Natural killer cell treated with Interleukin-12 subunit alpha and Interleukin-12 subunit beta and Interleukin-15 and Interleukin-18, amount 100 ng/mL, for 72 hours (primary cell): Measurements from ENCODE around the gene ABT1. TPM values are rescaled to one million over a fixed set of nuclear protein-coding genes. Genes with fewer than 3 reads are reported as not detected.

Experiments
- ATAC-seq, 2 donors: fragments of 150-1000 bp; cut with Tn5 transposase in 1 of 2; sonication (Bioruptor Pico), chemical (Tn5 transposase) in 1 of 2; 2 replicates each; pipeline ENCODE4 v1.10.0; 2021
- DNase-seq: peaks from one replicate; pipeline ENCODE4 v3.0.0; 2022; ENCODE audit warnings: low spot score
- H3K27ac Mint-ChIP-seq, 2 donors: 1 replicate in 1 of 2; 2 replicates in 1 of 2; pipeline ENCODE4 v1.8.0; 2022; ENCODE audit warnings: mixed read lengths in 2 of 2, mild to moderate bottlenecking in 1 of 2, moderate library complexity in 1 of 2
- H3K27me3 Mint-ChIP-seq, 2 donors: 1 replicate in 1 of 2; 2 replicates in 1 of 2; pipeline ENCODE4 v1.8.0; 2022; ENCODE audit warnings: mixed read lengths in 2 of 2
- H3K36me3 Mint-ChIP-seq: one replicate; pipeline ENCODE4 v1.8.0; 2022; ENCODE audit warnings: mixed read lengths
- H3K4me1 Mint-ChIP-seq, 2 donors: 1 replicate in 1 of 2; 2 replicates in 1 of 2; pipeline ENCODE4 v1.8.0; 2022; ENCODE audit warnings: low read depth in 2 of 2, mixed read lengths in 2 of 2, mild to moderate bottlenecking in 1 of 2
- H3K4me3 Mint-ChIP-seq: one replicate; pipeline ENCODE4 v1.8.0; 2022; ENCODE audit warnings: mixed read lengths
- H3K9me3 Mint-ChIP-seq: 2 replicates; pipeline ENCODE4 v1.8.0; 2022; ENCODE audit warnings: mixed read lengths
- total RNA-seq, 2 donors: library from RNA; stranded (reverse); gene quantifications; one replicate each; pipeline ENCODE4 v1.2.3, GENCODE V29; 2022

Gene ABT1
- total RNA-seq, 2 donors from 2014 or later: 26.1 to 29.5 TPM

GRCh38 chr6:26646074-26646473, 49.3 kb downstream of the ABT1 start:
- Mint-ChIP-seq H3K27me3 (no peaks in the 10 kb centered on the region), H3K36me3 (peaks cover 43% of the 10 kb centered on the region), H3K27ac (no peak overlapping the region), H3K9me3 (peaks cover 7% of the 10 kb centered on the region), H3K4me3 (no peak overlapping the region), H3K4me1 (peaks cover 9 to 16% of the 10 kb centered on the region in 2 donors)
- no peak for DNase-seq
- ATAC-seq: no peak

Other genes with a start within 250 kb of the ABT1 start
- gene BTN3A2, start 231.8 kb upstream of the ABT1 start, total RNA-seq: 100 to 1,000 TPM; 107 to 133 TPM
- 10 to 100 TPM; 24.6 to 31.8 TPM for gene BTN2A2, start 213.8 kb upstream of the ABT1 start, total RNA-seq
- 10 to 100 TPM; 53.6 to 80.6 TPM for gene BTN3A1, start 194.7 kb upstream of the ABT1 start, total RNA-seq
- 10 to 100 TPM; 42.9 to 54.1 TPM for gene BTN3A3, start 156.4 kb upstream of the ABT1 start, total RNA-seq
- 10 to 100 TPM; 41.2 to 47.4 TPM for gene BTN2A1, start 139.0 kb upstream of the ABT1 start, total RNA-seq
- gene BTN1A1, start 96.7 kb upstream of the ABT1 start, total RNA-seq: not detected
- gene HMGN4, start 58.6 kb upstream of the ABT1 start, total RNA-seq: 10 to 100 TPM; 79.8 to 91.9 TPM
- gene ZNF322, start 62.8 kb downstream of the ABT1 start, total RNA-seq: 10 to 100 TPM in 1 of 2 donors, 1 to 10 TPM in 1; 8.7 to 18.0 TPM